Caco-2 (cell line): ENCODE measurements around the gene POLR1H. TPM values are rescaled to one million over a fixed set of nuclear protein-coding genes. Genes with fewer than 3 reads are reported as not detected.

Experiments
- BruUV-seq: library from RNA; stranded (reverse); fragments of 400-500 nt; replicated peaks from 2 replicates; lab custom pipeline; 2021; lab: Mats Ljungman, UMichigan
- CTCF ChIA-PET: fragments of 300-600 bp; sonication (Branson Sonifier 250); formaldehyde crosslinking; loops from one replicate; lab custom pipeline; 2022; ENCODE audit warnings: antibody characterized with exemption; lab: Charles Lee
- POLR2A ChIA-PET: fragments of 300-600 bp; sonication (Branson Sonifier 250); formaldehyde crosslinking; loops from one replicate; lab custom pipeline; 2022; ENCODE audit warnings: antibody characterized with exemption; lab: Charles Lee
- DNase-seq, 2 experiments: peaks; one replicate each; pipeline versions ENCODE4 v3.0.0 to v3.0.0-alpha.2; 2020 to 2022
- H3K27me3 ChIP-seq: replicated peaks from 2 replicates; pipeline ENCODE4 v1.6.0; 2011; ENCODE audit warnings: low read length; ENCODE audit not compliant: control insufficient read depth, insufficient read depth
- H3K36me3 ChIP-seq: 2 replicates; pipeline ENCODE4 v1.5.1; 2011; ENCODE audit warnings: low read length; ENCODE audit not compliant: control insufficient read depth, insufficient read depth
- H3K4me1 ChIP-seq: fragments of 250-450 bp; sonication (Bioruptor Pico); 2 replicates; pipeline ENCODE4 v1.5.1; 2020; ENCODE audit warnings: mild to moderate bottlenecking
- H3K4me3 ChIP-seq: 2 replicates; pipeline ENCODE4 v1.5.1; 2011; ENCODE audit warnings: low read depth, mild to moderate bottlenecking, control low read depth, low read length
- H3K9me3 ChIP-seq: fragments of 250-450 bp; sonication (Bioruptor Pico); 2 replicates; pipeline ENCODE4 v1.5.1; 2020; ENCODE audit warnings: mild to moderate bottlenecking, moderate library complexity
- H3K27ac Mint-ChIP-seq: one replicate; pipeline ENCODE4 v1.8.0; 2022; ENCODE audit warnings: mixed read lengths; ENCODE audit not compliant: unreplicated experiment
- H3K27me3 Mint-ChIP-seq: one replicate; pipeline ENCODE4 v1.8.0; 2022; ENCODE audit warnings: mixed read lengths; ENCODE audit not compliant: insufficient read depth, unreplicated experiment
- H3K36me3 Mint-ChIP-seq: one replicate; pipeline ENCODE4 v1.8.0; 2022; ENCODE audit warnings: mild to moderate bottlenecking, mixed read lengths; ENCODE audit not compliant: insufficient read depth, unreplicated experiment
- H3K4me1 Mint-ChIP-seq: one replicate; pipeline ENCODE4 v1.8.0; 2022; ENCODE audit warnings: low read depth, mixed read lengths; ENCODE audit not compliant: unreplicated experiment
- H3K4me3 Mint-ChIP-seq: one replicate; pipeline ENCODE4 v1.8.0; 2022; ENCODE audit warnings: mild to moderate bottlenecking, moderate library complexity, mixed read lengths; ENCODE audit not compliant: unreplicated experiment
- H3K9me3 Mint-ChIP-seq: one replicate; pipeline ENCODE4 v1.8.0; 2022; ENCODE audit warnings: mixed read lengths; ENCODE audit not compliant: unreplicated experiment
- intact Hi-C: fragments of 100-400 bp; cut with micrococcal nuclease; formaldehyde crosslinking; loops from one replicate; pipeline ENCODE4 v1.10.0; 2022; ENCODE audit not compliant: unreplicated experiment
- total RNA-seq: library from RNA; stranded (reverse); gene quantifications from 2 replicates; pipeline ENCODE4 v1.2.3, GENCODE V29; 2022
- TF ChIP-seq, protein P1 (sequence below), 2 experiments: fragments of 200-600 bp in 1 of 2; IDR thresholded peaks; 1 replicate in 1 of 2; 2 replicates in 1 of 2; pipeline versions ENCODE4 v1.5.1 to v1.8.0; 2011 to 2022; ENCODE audit warnings: antibody characterized with exemption in 1 of 2, control low read depth in 1 of 2, inconsistent platforms in 1 of 2, low read depth in 1 of 2, low read length in 1 of 2, mild to moderate bottlenecking in 1 of 2, moderate library complexity in 1 of 2; ENCODE audit not compliant: insufficient read depth in 1 of 2, severe bottlenecking in 1 of 2, unreplicated experiment in 1 of 2

Gene POLR1H
- total RNA-seq, 1 experiment from 2014 or later: 27.6 TPM

DNA sequence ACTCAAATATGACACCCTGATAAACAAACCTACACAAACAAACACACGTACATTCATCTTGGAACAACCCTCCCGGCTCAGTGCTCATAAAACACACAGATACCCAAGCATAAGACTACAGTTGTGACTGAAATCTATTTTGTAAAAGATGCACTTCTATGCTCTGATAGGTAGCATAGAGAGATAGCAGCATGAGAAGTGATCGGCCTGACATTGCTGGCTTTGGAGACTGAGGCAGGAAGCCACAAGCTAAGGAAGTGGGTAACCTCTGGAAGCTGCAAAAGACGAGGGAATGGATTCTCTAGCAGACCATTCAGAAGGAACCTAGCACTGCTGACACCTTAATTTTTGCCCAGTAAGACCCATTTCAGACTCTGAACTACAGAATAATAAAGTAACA lies 16.2 kb downstream of the POLR1H start:
- peaks cover 11% of the 10 kb centered on the region for H3K27me3 Mint-ChIP-seq
- CTCF ChIA-PET: no interaction called here

GRCh38 chr6:30087876-30088275 lies 26.8 kb downstream of the POLR1H start:
- no peak overlapping the region for H3K4me3 ChIP-seq
- Mint-ChIP-seq H3K9me3 (no peaks in the 10 kb centered on the region), H3K36me3 (no peaks in the 10 kb centered on the region), H3K4me3 (no peak overlapping the region), H3K27me3 (peaks cover 18% of the 10 kb centered on the region), H3K27ac (no peak overlapping the region), H3K4me1 (no peaks in the 10 kb centered on the region)
- H3K27me3 ChIP-seq: no peaks in the 10 kb centered on the region
- POLR2A ChIA-PET: no interaction called here
- H3K9me3 ChIP-seq: no peaks in the 10 kb centered on the region
- no TSS peak for BruUV-seq
- H3K4me1 ChIP-seq: peaks cover 7% of the 10 kb centered on the region; the same call in 1 of the 2 replicates
- H3K36me3 ChIP-seq: no peaks in the 10 kb centered on the region
- TF ChIP-seq, protein P1, sequence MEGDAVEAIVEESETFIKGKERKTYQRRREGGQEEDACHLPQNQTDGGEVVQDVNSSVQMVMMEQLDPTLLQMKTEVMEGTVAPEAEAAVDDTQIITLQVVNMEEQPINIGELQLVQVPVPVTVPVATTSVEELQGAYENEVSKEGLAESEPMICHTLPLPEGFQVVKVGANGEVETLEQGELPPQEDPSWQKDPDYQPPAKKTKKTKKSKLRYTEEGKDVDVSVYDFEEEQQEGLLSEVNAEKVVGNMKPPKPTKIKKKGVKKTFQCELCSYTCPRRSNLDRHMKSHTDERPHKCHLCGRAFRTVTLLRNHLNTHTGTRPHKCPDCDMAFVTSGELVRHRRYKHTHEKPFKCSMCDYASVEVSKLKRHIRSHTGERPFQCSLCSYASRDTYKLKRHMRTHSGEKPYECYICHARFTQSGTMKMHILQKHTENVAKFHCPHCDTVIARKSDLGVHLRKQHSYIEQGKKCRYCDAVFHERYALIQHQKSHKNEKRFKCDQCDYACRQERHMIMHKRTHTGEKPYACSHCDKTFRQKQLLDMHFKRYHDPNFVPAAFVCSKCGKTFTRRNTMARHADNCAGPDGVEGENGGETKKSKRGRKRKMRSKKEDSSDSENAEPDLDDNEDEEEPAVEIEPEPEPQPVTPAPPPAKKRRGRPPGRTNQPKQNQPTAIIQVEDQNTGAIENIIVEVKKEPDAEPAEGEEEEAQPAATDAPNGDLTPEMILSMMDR (IDR thresholded peaks at IDR 0.05; ENCODE audit: insufficient read depth in 1 of 2, low read depth in 1 of 2, low read length in 1 of 2, severe bottlenecking in 1 of 2, unreplicated experiment in 1 of 2): no peak
- intact Hi-C loops: no loop called here
- no peak for DNase-seq
- CTCF ChIA-PET: no interaction called here

More for the DNA sequence above, 16.2 kb downstream of the POLR1H start:
- no peaks in the 10 kb centered on the region for H3K9me3 Mint-ChIP-seq
- peaks cover 3% of the 10 kb centered on the region for H3K36me3 Mint-ChIP-seq
- no peak for DNase-seq
- no peak overlapping the region for H3K4me3 ChIP-seq
- no peak overlapping the region for H3K4me3 Mint-ChIP-seq
- H3K36me3 ChIP-seq: no peaks in the 10 kb centered on the region
- BruUV-seq: no TSS peak
- TF ChIP-seq, protein P1 (IDR thresholded peaks at IDR 0.05; ENCODE audit: insufficient read depth in 1 of 2, low read depth in 1 of 2, low read length in 1 of 2, severe bottlenecking in 1 of 2, unreplicated experiment in 1 of 2): no peak
- H3K4me1 Mint-ChIP-seq: peaks cover 12% of the 10 kb centered on the region
- H3K27ac Mint-ChIP-seq: no peak overlapping the region
- peaks cover 8% of the 10 kb centered on the region for H3K4me1 ChIP-seq
- no peaks in the 10 kb centered on the region for H3K9me3 ChIP-seq
- POLR2A ChIA-PET: no interaction called here
- intact Hi-C loops: no loop called here
- H3K27me3 ChIP-seq: no peaks in the 10 kb centered on the region

DNA sequence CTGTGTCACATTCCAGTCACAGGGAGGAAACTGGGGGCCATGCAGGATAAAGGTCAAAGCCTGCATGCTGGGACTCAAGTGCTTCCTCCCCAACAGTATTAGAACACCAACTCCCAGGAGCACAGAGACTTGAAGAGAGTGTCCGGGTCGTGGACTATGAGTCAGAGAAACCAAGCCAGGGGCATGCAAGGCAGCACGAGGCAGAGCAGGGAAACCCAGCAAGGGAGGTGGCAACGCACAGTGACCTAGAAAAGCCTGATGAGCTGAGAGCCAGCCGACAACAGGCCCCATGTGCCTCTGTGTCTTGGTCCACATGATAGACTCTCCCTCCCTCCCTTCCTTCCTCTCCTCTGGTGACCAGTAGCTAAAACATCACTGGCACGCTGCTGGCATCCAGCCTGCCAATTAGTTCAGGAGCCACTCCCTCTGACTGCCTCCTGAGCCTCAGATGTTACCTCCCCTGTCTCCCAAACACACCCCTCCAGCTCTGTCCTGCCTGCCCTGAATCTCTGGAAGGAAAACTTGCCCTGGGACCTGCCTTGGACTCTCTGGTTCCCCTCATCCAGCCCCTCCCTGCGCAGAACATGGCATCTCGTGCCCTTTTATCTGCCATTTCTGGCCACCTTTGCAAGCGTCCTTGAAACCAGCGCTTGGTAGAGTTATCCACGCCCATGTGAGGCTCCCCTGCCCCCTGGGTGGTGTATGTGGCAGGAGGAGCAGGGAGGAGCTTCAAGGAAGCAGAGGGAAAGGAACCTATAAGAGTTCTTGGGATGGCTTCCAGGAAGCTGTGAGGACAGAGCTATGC lies 30.7 kb downstream of the POLR1H start:
- no peaks in the 10 kb centered on the region for H3K9me3 ChIP-seq
- H3K27me3 ChIP-seq: no peaks in the 10 kb centered on the region
- H3K9me3 Mint-ChIP-seq: no peaks in the 10 kb centered on the region
- TF ChIP-seq, protein P1 (IDR thresholded peaks at IDR 0.05; ENCODE audit: insufficient read depth in 1 of 2, low read depth in 1 of 2, low read length in 1 of 2, severe bottlenecking in 1 of 2, unreplicated experiment in 1 of 2): no peak
- no peaks in the 10 kb centered on the region for H3K36me3 ChIP-seq
- no peak overlapping the region for H3K27ac Mint-ChIP-seq
- H3K4me3 ChIP-seq: no peak overlapping the region
- H3K27me3 Mint-ChIP-seq: peaks cover 13% of the 10 kb centered on the region
- no peak for DNase-seq
- no TSS peak for BruUV-seq
- H3K4me1 Mint-ChIP-seq: peaks cover 6% of the 10 kb centered on the region
- no peak overlapping the region for H3K4me3 Mint-ChIP-seq
- ChIA-PET CTCF (interaction anchor here (1.5 kb wide), 1 partner anchor 10 kb away, joined by 4 read pairs; no protein-coding TSS in a partner anchor), POLR2A (no interaction called here)
- H3K36me3 Mint-ChIP-seq: no peaks in the 10 kb centered on the region
- intact Hi-C loops: no loop called here
- peaks cover 17% of the 10 kb centered on the region for H3K4me1 ChIP-seq
